Suprapubic skin (tissue), 4 donors: ENCODE results near the gene DCP1B. TPM values are rescaled to one million over a fixed set of nuclear protein-coding genes. Genes with fewer than 3 reads are reported as not detected.

Experiments used
- DNase-seq, 2 donors: peaks; one replicate each; pipeline ENCODE4 v3.0.0-alpha.2; 2019; ENCODE audit warnings: low spot score in 2 of 2
- H3K27ac ChIP-seq: fragments of 200-600 bp; sonication (generic); one replicate; pipeline ENCODE4 v1.5.1; 2019
- H3K27me3 ChIP-seq: fragments of 200-600 bp; sonication (generic); one replicate; pipeline ENCODE4 v1.5.1; 2019
- H3K36me3 ChIP-seq: fragments of 200-600 bp; sonication (generic); one replicate; pipeline ENCODE4 v1.5.1; 2019
- H3K4me1 ChIP-seq: fragments of 200-600 bp; sonication (generic); one replicate; pipeline ENCODE4 v1.5.1; 2019
- H3K4me3 ChIP-seq: fragments of 200-600 bp; sonication (generic); one replicate; pipeline ENCODE4 v1.5.1; 2019; ENCODE audit warnings: mild to moderate bottlenecking
- H3K9me3 ChIP-seq: fragments of 200-600 bp; sonication (generic); one replicate; pipeline ENCODE4 v1.5.1; 2019
- CTCF ChIP-seq, 2 donors: fragments of 200-600 bp in 1 of 2; fragments of 450-650 bp in 1 of 2; sonication (generic) in 1 of 2; IDR thresholded peaks; one replicate each; pipeline ENCODE4 v1.5.1; 2016 to 2019; ENCODE audit warnings: antibody characterized with exemption in 2 of 2, mild to moderate bottlenecking in 1 of 2, moderate library complexity in 1 of 2
- EP300 ChIP-seq: sonication (generic); formaldehyde crosslinking; IDR thresholded peaks from one replicate; pipeline ENCODE4 v1.6.1; 2017; ENCODE audit warnings: antibody characterized with exemption
- POLR2A ChIP-seq, 2 donors: fragments of 450-650 bp; IDR thresholded peaks; one replicate each; pipeline ENCODE4 v1.6.1; 2017; ENCODE audit warnings: antibody characterized with exemption in 2 of 2, mild to moderate bottlenecking in 2 of 2, moderate library complexity in 2 of 2
- POLR2AphosphoS5 ChIP-seq, 3 donors: sonication (generic); formaldehyde crosslinking; IDR thresholded peaks; one replicate each; pipeline ENCODE4 v1.6.1; 2017; ENCODE audit warnings: antibody characterized with exemption in 3 of 3
- WGBS: methylation state at CpG from one replicate; pipeline ENCODE4 v1.1.5; 2018; 5-methylcytosine and 5-hydroxymethylcytosine counted together
- total RNA-seq, 4 donors: library from RNA; depleted of rRNA; stranded (reverse); fragments of >200 nt; gene quantifications; one replicate each; pipeline ENCODE4 v1.1.0, GENCODE V29; 2016

DCP1B gene
- total RNA-seq, 4 donors from 2014 or later, result 11.5 to 19.5 (median 13.3) TPM

- no peaks in the 10 kb centered on the region for H3K27me3 ChIP-seq
- H3K27ac ChIP-seq, result no peak overlapping the region
- 91% methylated on average over 9 of the region's 9 CpGs for WGBS
- H3K4me1 ChIP-seq, result peaks cover 12% of the 10 kb centered on the region
- H3K9me3 ChIP-seq, result no peaks in the 10 kb centered on the region
- H3K4me3 ChIP-seq, result no peak overlapping the region
- no peaks in the 10 kb centered on the region for H3K36me3 ChIP-seq
- no peak for TF ChIP-seq EP300
- TF ChIP-seq POLR2AphosphoS5 (IDR thresholded peaks at IDR 0.05), result no peak
- no peak for TF ChIP-seq POLR2A (IDR thresholded peaks at IDR 0.05)
- TF ChIP-seq CTCF (IDR thresholded peaks at IDR 0.05), result no peak
- no peak for DNase-seq
These were observed 72.6 kb downstream of the DCP1B start for GRCh38 chr12:1931642-1932041.

GRCh38 chr12:1930803-1931597 is 73.3 kb downstream of the DCP1B start:
- TF ChIP-seq EP300, result no peak
- TF ChIP-seq POLR2A (IDR thresholded peaks at IDR 0.05), result no peak
- TF ChIP-seq POLR2AphosphoS5 (IDR thresholded peaks at IDR 0.05), result no peak
- TF ChIP-seq CTCF (IDR thresholded peaks at IDR 0.05), result no peak
- Histone ChIP-seq H3K9me3 (no peaks in the 10 kb centered on the region), H3K27ac (no peak overlapping the region), H3K4me1 (peaks cover 8% of the 10 kb centered on the region), H3K27me3 (no peaks in the 10 kb centered on the region), H3K4me3 (no peak overlapping the region), H3K36me3 (no peaks in the 10 kb centered on the region)
- WGBS, result 84% methylated on average over 20 of the region's 27 CpGs
- peak in 1 of 2 donors; percentile 74 for DNase-seq

- 84% methylated on average over 10 of the region's 11 CpGs for WGBS
- H3K4me1 ChIP-seq, result peaks cover 8% of the 10 kb centered on the region
- TF ChIP-seq POLR2A (IDR thresholded peaks at IDR 0.05), result no peak
- no peak for TF ChIP-seq CTCF (IDR thresholded peaks at IDR 0.05)
- TF ChIP-seq POLR2AphosphoS5 (IDR thresholded peaks at IDR 0.05), result no peak
- TF ChIP-seq EP300, result no peak
- H3K9me3 ChIP-seq, result no peaks in the 10 kb centered on the region
- H3K27ac ChIP-seq, result no peak overlapping the region
- peak in 1 of 2 donors; percentile 66 for DNase-seq
- H3K36me3 ChIP-seq, result no peaks in the 10 kb centered on the region
- H3K27me3 ChIP-seq, result peaks cover 4% of the 10 kb centered on the region
- H3K4me3 ChIP-seq, result no peak overlapping the region
These were observed 74.1 kb downstream of the DCP1B start for GRCh38 chr12:1929985-1930802.

- no peaks in the 10 kb centered on the region for H3K9me3 ChIP-seq
- H3K36me3 ChIP-seq, result no peaks in the 10 kb centered on the region
- no peak for TF ChIP-seq POLR2A (IDR thresholded peaks at IDR 0.05)
- no peak for TF ChIP-seq POLR2AphosphoS5 (IDR thresholded peaks at IDR 0.05)
- TF ChIP-seq CTCF (IDR thresholded peaks at IDR 0.05), result no peak
- TF ChIP-seq EP300, result no peak
- DNase-seq, result no peak
- peaks cover 13% of the 10 kb centered on the region for H3K4me1 ChIP-seq
- H3K4me3 ChIP-seq, result no peak overlapping the region
- WGBS, result 84% methylated on average over 8 of the region's 11 CpGs
- H3K27me3 ChIP-seq, result peaks cover 8% of the 10 kb centered on the region
- H3K27ac ChIP-seq, result no peak overlapping the region
These were observed 74.8 kb downstream of the DCP1B start for GRCh38 chr12:1929241-1929984.
